HG02588 (cell line): ENCODE measurements around the gene NUAK2.
A peak's percentile ranks its signal among the peaks of the same experiment; 100 is the strongest.

Experiments used
- ATAC-seq: cut with Tn5 transposase; IDR thresholded peaks from one replicate; pipeline ENCODE4 v1.9.1; 2021; ENCODE audit warnings: mild to moderate bottlenecking, moderate library complexity; ENCODE audit not compliant: unreplicated experiment

The NUAK2 gene

DNA sequence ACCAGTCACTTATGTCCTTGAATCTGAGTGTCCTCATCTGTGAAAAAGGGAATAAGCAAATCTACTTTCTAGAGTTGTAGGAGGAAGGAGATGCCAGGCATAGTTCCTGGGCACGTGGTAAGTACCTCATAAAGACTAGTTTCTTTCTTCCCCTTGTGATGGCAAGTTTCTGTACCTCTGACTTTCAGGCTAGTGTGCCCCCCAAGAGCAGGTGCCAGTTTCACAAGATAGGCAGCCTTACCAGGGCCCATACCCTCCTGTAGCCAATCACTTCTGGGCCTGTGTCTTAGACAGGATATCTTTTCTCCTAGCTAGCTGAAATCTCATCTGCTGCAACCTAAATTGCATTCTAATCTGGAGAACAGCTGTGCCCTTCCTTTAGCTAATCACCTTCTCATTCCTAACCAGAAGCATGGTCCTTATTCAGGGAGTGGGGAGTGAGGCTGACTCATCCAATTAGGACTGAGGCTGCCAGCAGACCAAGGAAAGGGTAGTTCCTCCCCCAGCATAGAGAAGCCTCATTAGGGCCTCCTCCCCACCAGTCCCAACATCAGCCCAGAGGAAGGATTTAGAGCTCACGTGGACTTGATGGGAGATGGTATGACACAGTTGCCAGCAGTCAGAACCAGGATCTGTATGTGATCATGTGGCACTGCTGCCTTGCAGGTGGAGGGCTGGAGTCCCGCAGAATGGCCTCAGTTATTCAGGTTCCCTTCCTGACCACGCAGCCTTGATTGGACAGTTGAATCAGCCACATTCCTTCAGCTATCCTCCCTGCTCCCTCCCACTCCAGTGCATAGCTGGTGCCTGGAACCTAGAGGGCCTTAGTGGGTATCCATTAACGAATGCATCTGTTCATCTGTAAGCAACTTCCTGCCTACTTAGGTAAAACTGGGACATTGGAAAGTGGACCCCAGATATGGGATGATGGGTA is 27.3 kb upstream of the NUAK2 start:
- no peak for ATAC-seq

GRCh38 chr1:205346956-205347574 is 25.5 kb upstream of the NUAK2 start:
- no peak for ATAC-seq

DNA sequence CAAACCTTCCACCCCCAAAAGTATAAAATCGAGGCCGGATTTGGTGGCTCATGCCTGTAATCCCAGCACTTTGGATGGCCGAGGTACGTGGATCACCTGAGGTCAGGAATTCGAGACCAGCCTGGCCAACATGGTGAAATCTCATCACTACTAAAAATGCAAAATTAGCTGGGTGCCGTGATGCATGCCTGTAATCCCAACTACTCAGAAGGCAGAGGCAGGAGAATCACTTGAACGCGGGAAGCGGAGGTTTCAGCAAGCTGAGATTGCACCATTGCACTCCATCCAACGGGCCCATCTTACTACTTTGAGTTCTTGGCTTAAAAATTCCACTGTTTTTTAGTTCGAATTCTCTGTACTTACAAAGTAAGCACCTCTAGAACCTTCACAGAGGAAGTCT is 24.2 kb upstream of the NUAK2 start:
- no peak for ATAC-seq

- no peak for ATAC-seq
Measured at GRCh38 chr1:205344066-205344928, 22.8 kb upstream of the NUAK2 start.

GRCh38 chr1:205343431-205344065 is 22.0 kb upstream of the NUAK2 start:
- ATAC-seq = no peak

GRCh38 chr1:205342986-205343385 is 21.4 kb upstream of the NUAK2 start:
- no peak for ATAC-seq

GRCh38 chr1:205340676-205341075 is 19.1 kb upstream of the NUAK2 start:
- no peak for ATAC-seq

DNA sequence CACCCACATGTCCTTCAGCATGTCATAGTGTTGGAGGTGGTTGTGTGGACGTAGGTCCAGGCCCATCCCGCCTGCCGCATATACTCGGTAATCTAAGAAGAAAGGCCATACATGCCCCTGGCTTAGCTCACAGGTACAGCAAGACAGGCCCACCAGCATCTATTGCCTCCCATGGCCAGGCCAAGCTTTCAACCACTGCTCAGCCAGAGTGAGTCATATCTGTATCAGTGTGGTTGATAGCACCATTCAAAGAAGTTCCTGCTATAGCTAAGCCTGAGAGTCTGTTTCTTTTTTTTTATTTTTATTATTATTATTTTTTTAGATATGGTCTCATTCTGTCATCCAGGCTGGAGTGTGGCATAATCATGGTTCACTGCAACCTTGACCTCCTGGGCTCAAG is 18.2 kb upstream of the NUAK2 start:
- peak; percentile 75 for ATAC-seq

GRCh38 chr1:205339197-205339702 is 17.7 kb upstream of the NUAK2 start:
- ATAC-seq = no peak

DNA sequence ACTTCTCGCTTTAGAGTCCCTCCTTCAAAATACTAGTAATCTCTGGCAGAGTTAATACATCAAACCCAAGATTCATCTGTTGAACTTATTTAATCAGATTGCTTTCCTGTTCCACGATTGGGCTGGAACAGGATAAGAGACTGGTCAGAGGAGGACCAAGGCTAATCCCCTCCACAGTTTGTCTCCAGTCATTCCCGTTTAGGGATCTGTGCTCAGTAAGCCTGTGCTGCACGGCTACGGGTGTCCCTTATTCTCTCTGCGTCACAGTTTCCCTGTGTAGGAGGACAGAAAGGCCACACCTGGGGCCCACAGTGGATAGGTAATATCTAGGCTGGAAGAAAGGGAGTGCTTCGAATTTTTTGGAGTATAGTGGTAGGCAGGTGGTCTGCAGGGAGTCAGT is 16.5 kb upstream of the NUAK2 start:
- no peak for ATAC-seq

- ATAC-seq = no peak
Measured at GRCh38 chr1:205337481-205337880, 15.9 kb upstream of the NUAK2 start.

GRCh38 chr1:205335692-205336091 is 14.1 kb upstream of the NUAK2 start:
- ATAC-seq = no peak

GRCh38 chr1:205332015-205332791 is 10.7 kb upstream of the NUAK2 start:
- ATAC-seq = no peak

- ATAC-seq = no peak
Measured at GRCh38 chr1:205330150-205330549, 8.6 kb upstream of the NUAK2 start.

GRCh38 chr1:205329719-205330118 is 8.2 kb upstream of the NUAK2 start:
- no peak for ATAC-seq

DNA sequence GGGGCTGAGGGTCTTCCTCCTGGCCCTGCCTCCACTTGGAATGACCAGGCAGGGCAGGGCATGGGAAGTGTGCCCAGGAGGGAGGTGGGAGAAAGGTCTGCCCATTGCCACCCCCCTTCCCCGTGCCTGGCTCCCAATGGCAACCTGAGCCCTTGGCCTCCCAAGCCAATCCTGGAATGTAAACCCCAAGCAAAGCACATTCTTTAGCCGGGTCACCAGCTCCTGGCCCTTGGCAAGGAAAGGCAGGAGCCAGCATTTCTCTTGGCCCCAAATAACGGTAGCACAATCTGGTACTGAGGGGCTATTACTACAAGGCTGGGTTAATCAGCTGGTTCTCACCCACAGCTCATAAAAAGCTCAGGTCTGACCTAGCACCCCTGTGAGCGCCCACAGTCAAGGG is 6.9 kb upstream of the NUAK2 start:
- no peak for ATAC-seq

DNA sequence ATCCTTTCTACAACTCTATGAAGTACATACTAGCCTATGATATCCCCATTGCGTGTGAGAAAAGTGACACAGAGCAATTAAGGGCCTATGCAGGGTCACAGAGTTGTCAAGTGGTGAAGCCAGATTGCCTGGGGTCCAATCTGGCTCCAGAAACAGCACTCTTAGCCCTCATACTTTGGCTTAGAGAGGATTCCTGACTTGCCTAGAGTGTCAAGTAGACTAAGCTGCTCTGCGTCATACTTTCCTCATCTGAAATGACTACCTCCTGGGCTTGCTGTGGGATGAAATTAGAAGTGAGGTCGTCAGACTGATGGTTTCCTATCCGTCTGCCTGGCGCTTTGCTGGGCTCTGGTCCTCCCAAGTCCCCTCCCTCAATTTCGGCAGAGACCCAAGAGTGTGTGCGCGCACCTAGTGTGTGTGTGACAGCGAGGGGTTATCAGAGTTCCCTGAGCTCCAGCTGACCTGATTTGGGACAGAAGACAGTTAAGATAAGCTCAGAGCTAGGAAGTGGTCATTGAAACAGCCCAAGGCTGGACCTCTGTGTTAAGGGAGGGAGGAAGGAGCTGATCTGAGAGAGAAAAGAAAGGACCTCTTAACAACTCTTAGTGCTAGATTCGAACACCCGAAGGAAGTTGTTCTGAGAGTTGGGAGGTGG is 5.4 kb upstream of the NUAK2 start:
- no peak for ATAC-seq

DNA sequence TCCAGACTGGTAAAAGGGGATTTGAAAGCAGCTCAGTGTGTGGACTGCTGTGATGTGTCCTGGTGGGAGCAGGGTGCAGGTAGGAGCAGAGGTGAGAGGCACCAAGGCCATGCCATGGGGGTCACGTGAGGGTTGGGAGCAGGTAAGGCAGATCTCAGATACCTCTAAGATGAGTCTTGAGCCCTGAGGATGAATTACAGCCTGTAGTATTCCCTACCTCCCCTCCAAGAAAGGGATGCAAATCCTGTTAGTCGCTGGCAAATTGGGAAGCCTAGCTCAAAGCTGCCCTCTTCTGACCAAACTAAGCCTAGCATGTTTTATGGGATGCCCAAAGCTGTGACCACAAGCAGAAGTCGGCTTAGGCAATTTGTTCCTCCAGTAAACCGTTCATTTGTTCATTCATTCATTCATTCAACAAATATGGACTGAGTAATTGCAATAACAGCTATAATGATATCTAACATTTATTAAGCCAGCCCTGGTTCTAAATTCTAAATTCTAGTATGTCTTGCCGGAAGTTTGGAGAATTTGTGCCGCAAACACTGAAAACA is 3.9 kb upstream of the NUAK2 start:
- ATAC-seq = no peak

- ATAC-seq = no peak
Measured at GRCh38 chr1:205324781-205325180, 3.2 kb upstream of the NUAK2 start.
